Measurements from ENCODE around the gene KBTBD12.

GRCh38 chr3:127991681-127992080 is 76.6 kb downstream of the KBTBD12 start:
- TF ChIP-seq CTCF (conservative IDR thresholded peaks at IDR 0.05 in 1 of 2, IDR thresholded peaks at IDR 0.05 in 1 of 2; ENCODE audit: low read depth in 1 of 2, low read length in 2 of 2) (no peak), EZH2 (IDR thresholded peaks at IDR 0.05; ENCODE audit: low read length, missing control alignments) (no peak)

All from fibroblast of lung (primary cell).